ENCODE data around the gene FAM136A.
"Not testable (repeated sequence)": the region's sequence is repeated elsewhere in the genome, so short reads cannot be mapped to it uniquely, and the experiment has no call there.

FAM136A gene

DNA sequence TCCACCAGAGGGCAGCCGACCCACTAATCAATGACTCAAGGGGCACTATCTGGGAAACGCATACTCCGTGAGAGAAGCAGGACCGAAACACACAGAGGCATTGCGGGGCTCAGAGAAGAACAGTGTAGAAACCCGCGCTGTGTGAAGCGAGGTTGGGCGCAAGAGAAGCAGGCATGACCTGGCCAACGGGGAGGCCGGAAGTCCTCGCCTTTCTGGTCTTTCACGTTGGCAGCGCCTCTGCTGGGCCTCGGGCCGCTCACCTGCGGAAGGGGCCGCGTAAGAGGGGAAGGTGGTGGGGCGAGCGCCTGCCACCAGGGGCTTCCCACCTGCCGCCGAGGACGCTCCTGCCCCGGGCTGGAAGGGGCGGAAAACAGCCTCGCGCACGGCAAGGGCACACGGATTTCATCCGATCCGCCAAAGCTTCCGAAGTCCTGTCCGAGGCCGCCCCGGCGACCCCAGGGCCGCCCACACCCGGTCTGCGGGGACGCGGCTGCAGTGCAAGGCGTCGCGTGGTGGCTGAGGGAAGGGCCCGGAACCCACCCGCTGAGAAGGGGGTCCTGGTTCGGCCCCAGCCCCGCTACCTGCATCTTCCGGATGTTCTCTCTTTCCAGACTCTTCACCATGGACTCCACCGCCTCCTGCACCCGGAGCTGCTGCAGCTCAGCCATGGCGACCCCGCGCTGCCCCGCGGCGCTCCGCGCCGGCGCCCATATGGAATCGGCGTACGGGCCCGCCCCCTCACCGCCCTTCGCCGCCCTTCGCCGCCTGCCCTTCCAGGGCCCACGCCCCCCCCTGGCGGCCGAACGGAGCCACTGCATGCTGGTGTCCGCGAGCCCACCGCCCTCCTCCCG lies at the start of gene FAM136A:
Gene FAM136A, minus strand, starts transcription at position 724 of the 851 bp plus-strand sequence. Its CDS starts 56 bp downstream, at position 668.
- peak; percentile 8 to 85 (median 57) for DNase-seq

DNA sequence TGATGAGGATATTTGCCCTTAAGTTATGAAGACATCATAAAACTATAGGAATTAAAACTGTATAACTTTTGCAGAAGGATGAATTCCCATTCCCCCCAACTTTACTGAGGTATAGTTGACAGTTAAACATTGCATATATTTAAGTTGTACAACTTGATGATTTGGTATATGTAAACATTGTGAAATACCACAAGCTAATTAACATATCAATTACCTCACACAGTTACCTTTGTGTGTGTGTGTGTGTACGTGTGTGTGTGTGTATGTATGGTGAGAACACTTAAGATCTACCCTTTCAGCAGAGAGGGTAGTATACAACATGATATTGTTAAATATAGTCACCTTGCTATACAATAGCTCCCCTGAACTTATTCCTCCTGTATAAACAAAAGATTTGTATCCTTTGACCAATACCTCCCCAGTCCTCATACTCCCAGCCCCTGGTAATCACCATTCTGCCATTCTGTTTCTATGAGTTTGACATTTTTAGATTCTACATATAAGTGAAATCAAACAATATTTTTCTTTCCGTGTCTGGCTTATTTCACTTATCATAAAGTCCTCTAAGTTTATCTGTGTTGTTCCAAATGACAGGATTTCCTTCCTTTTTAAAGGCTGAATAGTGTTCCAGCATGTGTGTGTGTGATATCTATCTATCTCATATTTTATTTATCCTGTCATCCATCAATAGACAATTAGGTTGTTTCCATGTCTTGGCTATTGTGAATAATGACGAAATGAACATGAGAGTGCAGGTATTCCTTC lies 48.2 kb upstream of the FAM136A start:
- no peak for DNase-seq

DNA sequence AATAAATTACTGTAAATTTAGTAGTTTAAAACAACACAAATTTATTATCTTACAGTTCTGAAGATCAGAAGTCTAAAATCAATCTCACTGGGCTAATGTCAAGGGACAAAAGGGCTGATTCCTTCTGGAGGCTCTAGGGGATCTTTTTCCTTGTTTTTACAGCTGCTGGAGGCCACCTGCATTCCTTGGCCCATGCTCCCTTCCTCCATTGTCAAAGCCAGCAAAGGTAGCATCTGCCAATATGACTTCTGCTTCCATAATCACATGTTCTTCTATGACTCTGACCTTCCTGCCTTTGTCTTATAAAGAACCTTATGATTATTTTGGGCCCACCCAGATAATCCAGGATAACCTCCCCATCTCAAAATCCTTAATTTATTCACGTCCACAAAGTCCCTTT lies 46.0 kb upstream of the FAM136A start:
- DNase-seq, result no peak

DNA sequence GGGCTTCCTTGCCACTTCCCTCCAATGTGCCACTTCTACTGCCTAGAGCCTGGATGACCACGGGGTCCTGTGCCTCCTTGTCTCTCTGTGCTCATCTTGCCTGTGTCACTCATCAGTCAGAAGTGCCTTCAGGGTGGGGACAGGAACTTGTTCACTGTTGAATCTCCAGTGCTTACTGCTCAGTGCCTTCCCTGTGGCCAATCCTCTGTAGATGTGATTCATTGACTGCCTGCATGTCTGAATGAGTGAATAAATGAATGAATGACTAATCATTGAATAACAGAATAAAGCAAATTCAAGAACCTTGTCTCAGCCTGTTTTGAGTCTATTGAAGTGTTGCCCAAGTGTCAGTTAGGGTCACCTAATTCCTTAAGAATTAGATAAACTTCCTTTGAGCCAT lies 42.3 kb upstream of the FAM136A start:
- DNase-seq, result no peak

DNA sequence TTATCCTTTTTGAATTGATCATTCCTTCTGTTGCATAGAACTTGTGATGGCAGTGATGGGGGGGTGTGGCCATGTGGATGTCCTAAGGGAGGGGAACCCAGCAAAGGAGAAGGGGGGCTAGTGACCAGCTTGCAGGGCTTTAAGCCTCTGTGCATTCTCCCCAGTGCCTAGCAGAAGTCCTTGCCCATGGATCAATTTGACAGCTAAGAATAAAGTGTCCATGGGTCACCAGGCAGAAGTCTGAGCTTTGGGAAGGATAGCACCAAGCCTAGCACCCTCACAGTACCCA lies 39.6 kb upstream of the FAM136A start:
- no peak for DNase-seq

DNA sequence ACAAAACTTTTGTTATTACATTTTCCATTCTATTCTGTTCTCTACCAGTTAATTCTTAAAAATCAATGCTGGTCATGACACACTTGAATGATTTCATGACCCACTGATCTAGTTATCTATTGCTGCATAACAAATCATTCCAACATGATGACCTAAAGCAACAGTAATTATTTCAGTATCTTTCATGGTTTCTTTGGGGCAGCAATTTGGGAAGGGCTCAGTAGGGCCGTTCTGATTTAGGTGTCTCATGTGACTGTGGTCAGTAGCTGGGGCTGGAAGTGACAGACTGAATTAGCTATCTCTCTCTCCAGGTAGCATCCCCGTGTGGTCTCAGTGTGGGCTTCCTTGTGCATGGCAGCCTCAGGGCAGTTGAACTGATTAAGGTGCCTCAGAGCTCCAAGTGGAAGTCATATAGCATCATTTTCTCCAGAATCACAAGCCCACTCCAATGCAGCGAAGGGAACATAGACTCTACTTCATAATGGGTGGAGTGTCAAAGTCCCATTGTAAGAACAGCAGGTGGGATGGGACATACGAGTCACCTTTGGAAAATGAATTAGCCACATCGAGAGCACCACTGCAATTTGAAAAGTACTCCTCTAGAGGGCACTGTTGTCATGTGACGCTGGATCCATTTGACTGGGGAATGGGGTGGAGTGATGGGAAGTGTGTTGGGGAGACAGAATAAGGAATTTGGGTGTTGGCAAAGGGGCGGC lies 39.1 kb upstream of the FAM136A start:
- peak in 9 of 14 donors; percentile 1 to 43 (median 3) for DNase-seq

DNA sequence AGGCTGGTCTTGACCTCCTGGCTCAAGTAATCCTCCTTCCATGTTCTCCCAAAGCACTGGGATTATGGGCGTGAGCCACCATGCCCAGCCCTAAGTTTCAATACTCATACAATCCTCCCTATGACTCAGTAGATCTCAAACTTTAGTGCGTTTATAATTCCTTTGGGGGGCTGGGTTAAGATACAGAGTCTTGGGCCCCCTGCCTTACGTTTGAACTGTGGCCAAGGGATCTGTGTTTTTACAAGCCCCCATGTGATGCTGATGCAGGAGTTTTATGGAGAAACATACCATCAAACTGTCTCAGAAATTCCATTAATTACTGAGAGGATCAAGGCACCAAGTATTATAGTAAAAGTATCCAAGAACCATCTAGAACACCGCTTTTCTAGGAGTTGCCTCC lies 38.2 kb upstream of the FAM136A start:
- DNase-seq, result no peak

DNA sequence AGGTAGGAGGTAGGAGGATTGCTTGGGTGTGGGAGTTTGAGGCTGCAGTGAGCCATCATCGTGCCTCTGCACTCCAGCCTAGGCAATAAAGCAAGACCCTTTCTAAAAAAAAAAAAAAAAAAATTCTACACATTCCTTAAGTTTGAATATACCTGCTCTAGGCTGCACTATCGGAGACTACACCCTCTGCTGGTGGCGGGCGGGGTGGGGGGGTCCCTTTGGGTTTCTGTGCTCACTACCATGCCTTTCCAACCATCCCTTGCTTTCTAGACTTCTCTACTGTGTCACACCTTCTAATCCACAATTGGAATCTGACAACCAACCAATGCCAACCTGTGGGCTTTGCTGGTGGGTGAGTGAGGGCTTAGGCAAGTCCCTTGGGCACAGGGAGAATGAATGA lies 34.7 kb upstream of the FAM136A start:
- no peak for DNase-seq

DNA sequence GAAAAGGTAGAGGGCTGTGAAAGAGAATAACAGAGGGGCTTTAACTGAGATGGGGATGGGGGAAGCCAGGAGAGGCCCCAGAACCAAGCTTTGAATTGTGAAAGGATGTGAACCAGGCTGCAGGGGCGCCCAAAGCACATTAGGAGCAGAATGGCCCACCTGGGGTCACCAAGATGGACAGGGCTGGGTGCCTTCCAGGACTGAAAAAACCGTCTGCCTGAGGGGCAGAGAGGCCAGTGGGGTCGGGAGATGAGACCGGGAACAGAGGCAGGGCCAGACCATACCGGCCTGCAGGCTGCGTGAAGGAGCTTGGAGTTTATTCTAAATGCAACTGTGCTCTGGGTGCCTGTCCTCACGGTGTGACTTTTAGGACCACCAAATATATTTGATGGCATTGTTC lies 29.1 kb upstream of the FAM136A start:
- no peak for DNase-seq

DNA sequence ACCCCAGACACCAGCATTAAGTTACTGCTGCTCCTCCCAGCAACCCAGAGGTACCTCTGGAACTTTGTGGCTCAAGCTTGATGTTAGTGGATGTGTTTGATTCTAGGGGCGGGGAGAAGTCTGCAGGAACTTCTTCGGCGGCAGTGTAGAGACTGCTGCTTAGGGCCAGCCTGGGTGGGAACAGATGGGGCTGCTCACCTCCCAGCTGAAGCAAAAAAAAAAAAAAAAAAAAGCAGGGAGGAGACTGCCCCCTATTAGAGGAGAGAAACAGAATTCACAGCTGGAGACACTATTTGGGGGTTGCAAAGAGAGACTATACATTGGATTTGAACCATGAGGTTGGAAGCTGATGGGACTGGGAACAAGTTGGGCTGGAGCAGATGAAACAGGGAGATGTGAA lies 28.6 kb upstream of the FAM136A start:
- no peak for DNase-seq

DNA sequence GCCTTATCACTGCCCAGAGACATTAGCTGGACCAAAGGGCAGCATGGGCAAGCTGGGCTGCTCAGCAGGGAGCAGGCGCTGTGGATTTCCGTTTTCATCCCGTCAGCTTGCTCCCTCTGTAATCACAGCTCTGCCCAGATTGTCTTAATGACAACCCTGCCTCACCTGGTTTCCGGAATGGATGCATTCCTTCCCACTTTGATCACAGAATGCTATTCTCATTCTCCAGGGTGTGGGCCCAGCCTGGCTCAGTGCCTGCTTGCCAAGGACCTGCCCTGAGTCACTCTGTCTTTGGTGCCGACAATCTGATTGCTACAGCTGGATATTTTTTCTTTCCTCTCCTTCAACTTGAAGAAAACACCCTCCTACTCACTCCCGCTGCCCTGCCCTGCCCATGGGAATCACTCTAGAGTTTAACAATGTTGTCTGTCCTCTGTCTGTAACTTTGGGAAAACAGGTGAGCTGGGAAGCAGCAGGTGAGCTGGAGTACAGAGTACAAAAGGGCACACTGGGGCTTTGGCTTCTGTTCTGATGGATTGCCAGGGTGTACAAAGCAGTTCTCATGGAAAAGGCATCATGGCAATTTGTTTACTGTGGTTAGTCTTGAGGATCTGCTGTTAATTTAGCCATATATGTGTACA lies 27.2 kb upstream of the FAM136A start:
- DNase-seq, result no peak

DNA sequence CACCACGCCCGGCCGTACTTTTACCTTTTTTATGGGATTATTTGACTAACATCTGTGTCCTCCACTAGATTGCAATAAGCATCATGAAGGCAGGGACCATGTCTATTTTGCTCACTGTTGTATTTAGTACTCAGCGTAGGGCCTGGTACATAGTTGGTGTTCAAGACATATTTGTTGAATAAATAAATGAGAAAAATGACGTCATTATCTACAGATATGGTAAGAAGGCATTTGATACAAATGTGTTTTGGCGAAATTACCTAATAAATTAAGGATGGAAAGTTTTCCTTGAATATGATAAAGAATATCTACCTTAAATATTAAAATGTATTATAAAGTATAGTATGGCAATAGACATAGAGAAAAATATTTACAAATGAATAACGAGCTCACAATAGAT lies 24.0 kb upstream of the FAM136A start:
- no peak for DNase-seq

DNA sequence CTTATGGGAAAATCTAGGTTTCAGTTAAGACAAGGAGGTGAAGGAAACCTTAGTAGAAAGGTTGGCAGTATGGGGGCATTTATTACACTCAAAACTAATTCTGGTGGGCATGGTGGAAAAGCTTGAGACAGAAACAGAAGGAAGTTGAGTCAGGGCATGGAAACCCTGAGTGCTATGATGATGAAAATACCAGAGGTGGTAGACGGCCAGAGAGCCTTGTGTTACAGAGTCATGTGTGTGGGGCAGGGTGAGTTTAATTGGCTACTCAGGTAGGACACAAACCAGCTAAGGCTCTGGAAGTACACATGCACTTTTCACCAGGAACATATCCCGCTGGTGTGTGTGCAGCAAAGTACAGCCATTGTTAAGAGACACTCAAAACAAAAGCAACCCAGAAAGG lies 20.7 kb upstream of the FAM136A start:
- no peak for DNase-seq

DNA sequence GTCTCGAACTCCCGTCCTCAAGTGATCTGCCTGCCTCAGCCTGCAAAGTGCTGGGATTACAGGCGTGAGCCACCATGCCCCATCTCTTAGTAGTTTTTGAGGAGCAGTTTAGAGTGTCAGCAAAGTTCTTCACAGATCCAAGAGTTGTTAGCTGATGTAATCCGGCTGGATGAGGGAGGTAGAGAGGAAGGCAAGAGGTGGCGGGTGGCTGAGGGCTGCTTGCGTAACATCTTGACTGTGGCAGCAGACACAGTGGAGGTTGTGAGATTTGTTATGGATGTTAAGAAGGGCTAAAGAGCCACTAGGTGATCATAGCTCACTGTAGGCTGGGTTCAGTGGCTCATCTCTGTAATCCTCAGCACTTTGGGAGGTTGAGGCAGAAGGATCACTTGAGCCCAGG lies 19.5 kb upstream of the FAM136A start:
- DNase-seq, result no peak

DNA sequence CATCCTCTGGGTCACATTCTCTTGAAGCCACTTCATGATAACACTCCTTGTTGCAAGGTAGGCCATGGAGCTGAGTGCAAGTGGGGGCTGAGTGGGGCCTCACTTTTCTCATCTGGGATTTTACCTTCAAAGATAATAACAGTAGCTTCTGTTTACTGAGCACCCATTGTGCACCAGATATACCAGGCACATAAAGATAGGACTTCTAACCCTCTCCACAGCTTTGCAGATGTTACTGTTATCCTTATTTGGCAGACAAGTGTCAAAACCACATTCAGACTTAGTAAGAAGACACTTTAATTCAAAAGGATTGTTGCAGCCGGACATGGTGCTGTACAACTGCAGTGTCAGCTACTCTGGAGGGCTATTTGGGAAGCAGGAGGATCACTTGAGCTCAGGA lies 12.8 kb upstream of the FAM136A start:
- no peak for DNase-seq

DNA sequence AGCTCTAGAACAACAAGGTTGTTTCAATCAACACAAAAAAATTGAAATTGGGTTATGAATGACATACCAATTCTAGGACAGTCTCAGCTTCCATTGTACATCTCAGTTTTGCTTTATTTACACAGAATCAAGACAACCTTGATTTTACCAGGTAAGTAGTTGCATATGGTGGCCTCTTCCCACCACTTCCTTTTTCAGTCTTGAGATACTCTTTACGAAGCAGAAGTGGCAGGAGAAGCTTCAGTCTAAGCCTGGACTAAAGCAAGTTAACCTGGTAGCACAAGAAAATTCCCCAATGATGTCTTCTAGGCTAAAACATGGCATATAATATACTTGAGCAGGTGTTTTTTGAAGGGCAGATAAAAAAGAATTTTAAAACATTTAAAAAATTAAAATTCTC lies 10.7 kb upstream of the FAM136A start:
- no peak for DNase-seq

DNA sequence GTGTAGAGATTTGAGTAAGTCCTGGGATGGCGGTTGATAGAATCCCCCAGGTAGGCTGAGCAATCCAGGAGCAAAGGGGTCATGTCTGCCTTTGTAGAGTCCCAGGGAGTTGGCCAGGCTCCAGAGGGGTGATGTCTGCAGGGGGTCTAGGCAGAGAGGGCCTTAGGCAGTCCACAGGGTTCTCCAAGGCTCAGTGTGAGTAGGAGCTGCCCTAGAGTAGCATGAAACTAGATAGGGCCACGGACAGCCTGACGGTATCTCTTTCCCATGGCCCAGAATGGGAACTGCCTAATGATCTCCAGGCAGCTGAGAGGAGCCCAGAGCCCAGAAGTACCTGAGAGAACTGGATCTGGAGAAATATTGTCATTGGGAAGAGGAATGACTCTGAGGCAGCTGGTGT lies 9.0 kb upstream of the FAM136A start:
- DNase-seq, result no peak

DNA sequence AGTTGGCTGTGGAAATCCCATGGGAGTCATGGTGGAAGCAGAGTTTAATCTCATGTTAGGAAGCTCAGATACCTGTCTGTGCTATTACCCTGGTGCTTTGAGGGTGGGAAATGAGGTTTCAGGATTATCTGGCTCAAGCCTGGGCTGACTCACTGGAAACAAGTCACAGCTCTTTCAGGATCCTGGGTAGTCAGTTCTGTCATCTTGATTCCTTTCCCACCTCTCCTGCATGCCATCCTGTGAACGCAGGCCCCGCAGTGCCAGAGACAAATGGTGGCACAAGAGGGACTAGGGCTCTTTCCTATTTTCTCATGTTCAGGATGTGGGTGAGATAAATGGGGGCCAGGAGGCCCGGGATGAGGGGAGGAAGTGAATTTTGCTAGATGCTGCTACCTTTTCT lies 3.7 kb upstream of the FAM136A start:
- no peak for DNase-seq

DNA sequence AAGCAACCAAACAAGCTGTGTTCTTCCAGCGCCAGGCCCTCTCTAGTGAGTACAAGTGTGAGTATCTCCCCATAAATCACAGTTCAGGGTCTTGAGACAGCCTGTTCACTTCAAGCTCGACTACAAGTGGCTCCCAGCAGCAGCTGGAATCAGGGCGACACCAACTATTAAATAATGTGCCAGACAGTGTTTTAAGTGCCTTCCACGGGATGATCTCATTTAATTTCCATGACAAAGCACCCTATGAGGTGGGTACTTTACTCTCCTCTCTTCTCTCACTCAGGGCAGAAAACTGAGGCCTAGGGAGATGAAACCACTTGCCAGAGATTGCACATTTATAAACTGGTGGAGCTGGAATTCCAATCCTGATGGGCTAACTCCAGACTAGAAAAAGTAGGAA lies 2.6 kb upstream of the FAM136A start:
- DNase-seq, result no peak

DNA sequence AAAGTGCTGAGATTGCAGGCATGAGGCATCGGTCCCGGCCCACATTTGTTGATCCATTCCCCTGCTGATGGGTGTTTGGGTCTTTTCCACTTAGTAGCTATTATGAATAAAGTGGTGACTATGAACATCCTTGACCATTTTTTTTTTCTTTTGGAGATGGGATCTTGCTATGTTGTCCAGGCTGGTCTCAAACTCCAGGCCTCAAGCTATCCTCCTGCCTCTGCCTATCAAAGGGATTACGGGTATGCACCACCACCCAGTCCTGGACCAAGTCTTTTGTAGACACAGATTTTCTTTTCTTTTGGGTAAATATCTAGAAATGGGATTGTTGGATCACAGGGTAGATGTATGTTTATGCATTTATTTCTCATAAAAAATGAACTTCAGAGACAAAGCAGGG lies 1.3 kb upstream of the FAM136A start:
- no peak for DNase-seq

DNA sequence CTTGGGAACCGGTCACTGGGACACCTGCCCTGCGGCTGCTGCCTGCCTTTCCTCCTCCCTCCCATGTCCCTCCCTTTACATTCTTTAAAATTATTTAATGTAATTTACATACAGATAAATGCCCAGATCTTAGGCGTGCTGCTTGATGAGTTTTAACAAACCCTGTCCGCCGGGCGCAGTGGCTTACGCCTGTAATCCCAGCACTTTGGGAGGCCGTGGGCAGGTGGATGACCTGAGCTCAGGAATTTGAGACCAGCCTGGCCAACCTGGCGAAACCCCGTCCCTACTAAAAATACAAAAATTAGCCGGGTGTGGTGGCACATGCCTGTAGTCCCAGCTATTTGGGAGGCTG lies 304 bp upstream of the FAM136A start:
- not testable (repeated sequence) for DNase-seq

DNA sequence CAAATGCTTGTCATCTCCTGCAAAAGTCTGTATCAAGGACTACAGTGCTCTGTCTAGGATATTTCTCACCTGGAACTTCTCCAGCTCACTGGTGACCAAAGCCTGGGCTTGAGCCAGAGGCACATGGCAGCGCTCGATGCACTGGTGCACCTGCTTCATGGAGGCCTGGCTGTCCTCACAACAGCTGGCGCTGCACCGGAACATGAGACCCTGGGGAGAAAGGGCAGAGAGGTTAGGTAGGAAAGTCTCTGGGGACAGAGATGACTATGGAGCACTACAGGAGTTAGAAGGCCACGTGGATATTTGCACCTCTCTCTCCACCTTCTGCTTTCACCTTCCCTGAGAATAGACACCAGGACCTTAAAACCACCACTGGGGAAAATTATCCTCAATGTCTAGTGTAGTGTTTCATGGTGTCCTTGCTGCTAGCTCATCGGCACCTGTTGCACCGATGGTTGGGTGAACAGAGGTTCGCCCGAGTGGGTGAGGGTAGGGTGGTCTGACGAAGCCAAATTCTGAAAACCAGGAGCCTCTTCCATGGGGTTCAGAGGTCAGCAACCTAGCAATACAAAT lies 1.0 kb downstream of the FAM136A start:
- DNase-seq, result no peak

DNA sequence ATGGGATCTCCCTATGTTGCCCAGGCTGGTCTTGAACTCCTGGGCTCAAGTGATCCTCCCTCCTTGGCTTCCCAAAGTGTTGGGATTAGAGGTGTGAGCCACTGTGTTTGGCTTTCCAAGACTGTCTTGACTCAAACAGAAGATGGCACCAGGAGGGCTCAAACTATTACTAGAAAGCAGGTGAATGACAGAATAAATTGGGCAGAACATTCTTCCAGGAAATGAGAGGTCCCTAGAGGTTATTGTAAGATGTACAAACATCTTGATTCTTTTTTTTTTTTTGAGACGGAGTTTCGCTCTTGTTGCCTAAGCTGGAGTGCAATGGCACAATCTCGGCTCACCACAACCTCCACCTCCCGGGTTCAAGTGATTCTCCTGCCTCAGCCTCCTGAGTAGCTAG lies 4.0 kb downstream of the FAM136A start:
- DNase-seq, result not testable (repeated sequence)
